Stomach (tissue), 4 donors: ENCODE data around the gene DHRSX.

Experiments
- EP300 ChIP-seq: sonication (generic); formaldehyde crosslinking; IDR thresholded peaks from one replicate; pipeline ENCODE4 v1.6.1; 2017; ENCODE audit warnings: antibody characterized with exemption
- POLR2A ChIP-seq, 4 donors: fragments of 450-650 bp; IDR thresholded peaks; one replicate each; pipeline ENCODE4 v1.6.1; 2016; ENCODE audit warnings: antibody characterized with exemption in 4 of 4, control low read depth in 2 of 4, mild to moderate bottlenecking in 1 of 4, moderate library complexity in 1 of 4
- TF ChIP-seq, protein P1 (sequence below), 7 experiments: fragments of 450-650 bp in 4 of 7; fragments of 200-600 bp in 3 of 7; sonication (generic) in 3 of 7; IDR thresholded peaks; one replicate each; pipeline ENCODE4 v1.5.1; 2016 to 2019; ENCODE audit warnings: antibody characterized with exemption in 7 of 7, control low read depth in 2 of 7, mild to moderate bottlenecking in 1 of 7

DNA sequence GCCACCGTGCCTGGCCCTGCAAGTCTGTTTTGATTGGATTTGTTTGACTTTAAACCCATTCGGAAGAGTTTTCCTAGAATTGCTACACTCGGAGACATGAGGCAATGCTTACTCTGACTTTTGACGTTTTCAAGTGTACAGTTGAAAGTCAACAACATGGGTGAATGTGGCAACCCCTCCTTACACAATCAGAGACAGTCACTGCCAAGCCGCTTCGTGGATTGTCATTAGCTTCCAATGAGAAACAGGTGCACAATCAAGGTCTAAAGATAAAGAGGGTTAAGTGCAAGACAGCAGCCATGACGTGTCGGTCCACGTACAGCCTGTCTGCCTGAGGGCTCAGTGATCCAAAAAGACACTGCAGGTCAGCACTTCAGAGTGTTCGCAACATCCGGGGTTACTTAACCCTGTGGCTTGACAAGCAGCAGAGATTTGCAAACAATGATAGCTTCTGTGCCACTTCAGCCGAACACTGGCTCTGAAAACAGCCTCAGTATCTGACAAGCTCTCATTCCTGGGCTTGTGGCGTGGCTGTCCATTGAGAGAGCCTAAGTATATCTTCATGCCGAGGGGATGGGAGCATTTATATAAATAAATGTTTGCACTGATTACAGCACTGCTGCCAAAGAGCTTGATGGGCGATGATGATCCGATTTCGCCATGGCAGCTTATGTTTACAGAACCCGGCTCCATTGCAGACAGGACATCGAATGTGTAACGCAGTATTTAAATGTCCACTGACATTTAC is 180.0 kb downstream of the DHRSX start:
- TF ChIP-seq EP300 = no peak
- TF ChIP-seq, protein P1, sequence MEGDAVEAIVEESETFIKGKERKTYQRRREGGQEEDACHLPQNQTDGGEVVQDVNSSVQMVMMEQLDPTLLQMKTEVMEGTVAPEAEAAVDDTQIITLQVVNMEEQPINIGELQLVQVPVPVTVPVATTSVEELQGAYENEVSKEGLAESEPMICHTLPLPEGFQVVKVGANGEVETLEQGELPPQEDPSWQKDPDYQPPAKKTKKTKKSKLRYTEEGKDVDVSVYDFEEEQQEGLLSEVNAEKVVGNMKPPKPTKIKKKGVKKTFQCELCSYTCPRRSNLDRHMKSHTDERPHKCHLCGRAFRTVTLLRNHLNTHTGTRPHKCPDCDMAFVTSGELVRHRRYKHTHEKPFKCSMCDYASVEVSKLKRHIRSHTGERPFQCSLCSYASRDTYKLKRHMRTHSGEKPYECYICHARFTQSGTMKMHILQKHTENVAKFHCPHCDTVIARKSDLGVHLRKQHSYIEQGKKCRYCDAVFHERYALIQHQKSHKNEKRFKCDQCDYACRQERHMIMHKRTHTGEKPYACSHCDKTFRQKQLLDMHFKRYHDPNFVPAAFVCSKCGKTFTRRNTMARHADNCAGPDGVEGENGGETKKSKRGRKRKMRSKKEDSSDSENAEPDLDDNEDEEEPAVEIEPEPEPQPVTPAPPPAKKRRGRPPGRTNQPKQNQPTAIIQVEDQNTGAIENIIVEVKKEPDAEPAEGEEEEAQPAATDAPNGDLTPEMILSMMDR (IDR thresholded peaks at IDR 0.05) = no peak
- no peak for TF ChIP-seq POLR2A (IDR thresholded peaks at IDR 0.05)
